ENCODE data around the gene BCL3.

- TF ChIP-seq, protein P1, sequence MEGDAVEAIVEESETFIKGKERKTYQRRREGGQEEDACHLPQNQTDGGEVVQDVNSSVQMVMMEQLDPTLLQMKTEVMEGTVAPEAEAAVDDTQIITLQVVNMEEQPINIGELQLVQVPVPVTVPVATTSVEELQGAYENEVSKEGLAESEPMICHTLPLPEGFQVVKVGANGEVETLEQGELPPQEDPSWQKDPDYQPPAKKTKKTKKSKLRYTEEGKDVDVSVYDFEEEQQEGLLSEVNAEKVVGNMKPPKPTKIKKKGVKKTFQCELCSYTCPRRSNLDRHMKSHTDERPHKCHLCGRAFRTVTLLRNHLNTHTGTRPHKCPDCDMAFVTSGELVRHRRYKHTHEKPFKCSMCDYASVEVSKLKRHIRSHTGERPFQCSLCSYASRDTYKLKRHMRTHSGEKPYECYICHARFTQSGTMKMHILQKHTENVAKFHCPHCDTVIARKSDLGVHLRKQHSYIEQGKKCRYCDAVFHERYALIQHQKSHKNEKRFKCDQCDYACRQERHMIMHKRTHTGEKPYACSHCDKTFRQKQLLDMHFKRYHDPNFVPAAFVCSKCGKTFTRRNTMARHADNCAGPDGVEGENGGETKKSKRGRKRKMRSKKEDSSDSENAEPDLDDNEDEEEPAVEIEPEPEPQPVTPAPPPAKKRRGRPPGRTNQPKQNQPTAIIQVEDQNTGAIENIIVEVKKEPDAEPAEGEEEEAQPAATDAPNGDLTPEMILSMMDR (conservative IDR thresholded peaks at IDR 0.05) = no peak
- no peak for TF ChIP-seq ZFX (IDR thresholded peaks at IDR 0.05)
These were observed 47.0 kb downstream of the BCL3 start for GRCh38 chr19:44795398-44795987.

Data from C4-2B (cell line).